Measurements from ENCODE around the gene FRMD1. TPM values are rescaled to one million over a fixed set of nuclear protein-coding genes. Genes with fewer than 3 reads are reported as not detected.
A peak's percentile ranks its signal among the peaks of the same experiment; 100 is the strongest.

The FRMD1 gene
- total RNA-seq, 1 experiment from 2014 or later: not detected

DNA sequence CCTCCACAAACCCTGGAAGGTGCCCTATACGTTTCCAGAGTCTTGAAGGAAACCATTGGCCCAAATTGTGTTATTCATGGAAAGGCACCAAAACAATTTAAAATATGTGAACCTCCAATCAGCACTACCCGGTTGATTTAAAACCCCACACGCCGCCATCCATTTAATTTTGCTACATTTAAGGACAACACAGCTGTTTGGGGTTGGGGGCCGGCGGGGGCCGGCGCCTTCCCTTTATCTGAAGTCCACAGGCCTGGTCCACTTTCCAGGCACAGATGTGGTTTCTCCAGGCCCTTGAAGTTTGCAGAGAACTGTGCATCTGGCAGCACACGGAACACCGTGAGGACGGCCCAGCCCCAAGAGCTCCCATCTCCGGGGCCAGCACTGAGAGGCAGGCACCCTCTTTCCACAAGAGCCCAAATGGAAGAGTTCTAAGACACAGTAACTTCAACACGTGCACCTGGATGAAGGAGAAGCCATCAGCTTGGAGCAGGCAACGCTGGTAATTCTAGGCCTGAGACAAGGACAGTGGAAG is 16.8 kb upstream of the FRMD1 start:
- DNase-seq (ENCODE audit: low spot score): no peak

DNA sequence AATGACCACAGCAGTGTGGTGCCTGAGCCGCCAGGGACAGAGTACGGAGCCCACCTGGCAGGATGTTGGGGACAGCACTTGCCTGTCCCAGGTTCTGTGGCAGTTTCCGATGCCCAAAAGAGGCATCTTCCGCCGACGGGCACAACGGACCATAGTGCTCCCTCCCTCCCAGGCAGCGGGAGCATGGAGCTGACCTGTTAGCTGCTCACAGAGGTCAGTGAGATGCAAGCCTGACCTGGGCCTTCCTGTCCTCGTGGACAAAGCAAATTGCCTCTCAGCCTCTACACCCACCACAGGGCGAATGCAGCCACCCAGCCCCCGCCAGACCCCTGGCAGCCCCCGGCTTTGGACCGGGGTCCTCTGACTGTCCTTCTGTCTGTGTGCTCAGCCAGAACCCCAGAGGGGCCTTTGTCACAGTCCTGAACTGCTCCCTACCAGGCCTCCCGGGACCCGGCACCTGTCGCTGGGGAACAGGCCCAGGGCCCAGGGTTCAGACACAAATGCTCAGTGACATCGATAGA is 16.2 kb upstream of the FRMD1 start:
- no peak for DNase-seq (ENCODE audit: low spot score)

DNA sequence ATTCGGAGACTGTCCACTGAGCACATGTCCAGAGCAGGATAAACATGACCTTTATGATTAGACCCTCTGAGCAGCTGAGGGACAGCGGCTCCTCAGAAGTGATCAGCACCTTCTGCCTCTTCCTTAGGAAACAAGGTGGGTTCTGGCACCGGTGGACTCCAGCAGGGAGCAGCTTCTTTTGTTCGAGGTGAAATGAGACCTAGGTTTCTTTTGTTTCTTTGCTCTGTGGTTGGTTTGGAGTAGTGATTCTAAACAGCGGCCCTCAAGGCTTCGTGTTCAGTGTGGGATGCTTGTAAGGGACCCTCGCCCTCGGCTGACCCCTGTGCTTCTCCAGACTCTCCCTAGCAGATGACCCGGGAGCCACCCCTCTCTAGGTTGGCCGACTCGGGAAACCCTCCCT is 14.6 kb upstream of the FRMD1 start:
- DNase-seq (ENCODE audit: low spot score): no peak

DNA sequence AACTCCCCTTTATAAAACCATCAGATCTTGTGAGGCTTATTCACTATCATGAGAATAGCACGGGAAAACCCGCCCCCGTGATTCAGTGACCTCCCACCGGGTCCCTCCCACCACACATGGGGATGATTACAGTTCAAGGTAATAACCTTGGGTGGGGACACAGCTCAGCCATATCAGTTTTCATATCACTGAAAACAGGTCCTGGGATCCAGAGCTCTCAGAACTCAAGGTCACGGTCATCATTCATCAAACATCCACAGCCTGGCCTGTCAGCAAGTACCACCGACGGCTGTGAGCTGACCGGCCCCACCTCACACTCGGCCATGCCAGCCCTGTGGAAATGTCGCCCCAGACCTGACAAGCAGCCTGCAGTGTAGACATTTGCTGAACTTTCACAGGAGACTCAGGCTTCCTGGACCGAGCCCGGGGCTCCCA is 14.1 kb upstream of the FRMD1 start:
- no peak for DNase-seq (ENCODE audit: low spot score)

DNA sequence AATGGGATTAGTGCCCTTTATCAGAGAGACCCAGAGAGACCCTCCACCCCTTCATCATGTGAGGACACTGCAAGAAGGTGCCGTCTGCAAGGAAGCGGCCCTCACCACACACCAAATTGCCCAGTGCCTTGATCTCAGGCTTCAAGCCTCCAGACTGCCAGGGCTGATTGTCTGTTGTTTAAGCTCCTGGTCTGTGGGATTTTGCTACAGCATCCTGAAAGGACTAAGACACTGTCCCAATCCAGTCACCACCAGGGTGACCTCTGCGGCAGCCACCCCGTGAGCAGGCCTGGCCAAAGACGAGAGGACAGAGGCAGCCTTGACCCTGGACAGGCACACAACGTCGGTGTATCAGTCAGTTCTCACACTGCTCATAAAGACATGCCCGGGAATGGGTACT is 13.5 kb upstream of the FRMD1 start:
- no peak for DNase-seq (ENCODE audit: low spot score)

DNA sequence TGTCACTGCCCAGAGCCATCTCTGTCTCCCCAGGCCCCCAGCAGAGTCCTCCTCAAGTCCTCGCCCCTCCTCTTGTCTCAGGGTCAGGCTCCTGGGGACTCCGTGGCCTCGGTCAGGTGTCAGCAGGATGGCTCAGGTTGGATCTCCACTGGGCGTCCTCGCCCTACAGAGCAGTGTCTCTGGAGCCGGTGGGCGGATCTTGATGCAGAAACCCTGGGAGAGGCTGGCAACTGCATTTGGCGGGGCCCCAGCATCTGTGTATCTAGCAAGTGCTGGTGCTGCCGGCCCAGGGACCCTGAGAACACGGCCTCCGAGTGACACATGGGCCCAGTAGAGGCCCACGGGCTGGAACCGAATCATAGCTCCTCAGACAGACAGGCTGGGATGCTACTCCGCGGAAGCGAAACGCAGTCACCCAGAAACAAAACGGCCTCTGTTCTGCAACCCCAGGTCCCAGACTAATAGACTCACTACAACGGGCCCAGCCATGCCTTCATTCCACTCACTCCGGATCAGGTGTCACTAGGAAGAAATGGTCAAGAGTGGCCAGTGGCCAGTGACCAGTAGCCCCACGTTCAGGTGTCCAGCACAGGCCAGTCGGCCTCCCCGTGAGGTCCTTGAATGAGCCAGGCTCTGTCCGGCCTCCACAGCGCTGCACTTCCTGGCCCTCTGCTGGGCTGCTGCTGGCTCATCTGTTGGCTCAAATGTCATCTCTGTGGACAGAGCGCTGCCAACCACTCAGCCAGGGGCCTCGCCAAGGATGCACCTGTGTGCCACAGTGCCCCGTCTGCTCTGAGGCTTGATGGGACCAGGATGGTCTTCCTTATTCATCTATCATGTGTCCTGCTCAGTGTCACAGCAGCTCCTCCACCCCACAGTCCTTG is 12.6 kb upstream of the FRMD1 start:
- DNase-seq (ENCODE audit: low spot score): no peak

DNA sequence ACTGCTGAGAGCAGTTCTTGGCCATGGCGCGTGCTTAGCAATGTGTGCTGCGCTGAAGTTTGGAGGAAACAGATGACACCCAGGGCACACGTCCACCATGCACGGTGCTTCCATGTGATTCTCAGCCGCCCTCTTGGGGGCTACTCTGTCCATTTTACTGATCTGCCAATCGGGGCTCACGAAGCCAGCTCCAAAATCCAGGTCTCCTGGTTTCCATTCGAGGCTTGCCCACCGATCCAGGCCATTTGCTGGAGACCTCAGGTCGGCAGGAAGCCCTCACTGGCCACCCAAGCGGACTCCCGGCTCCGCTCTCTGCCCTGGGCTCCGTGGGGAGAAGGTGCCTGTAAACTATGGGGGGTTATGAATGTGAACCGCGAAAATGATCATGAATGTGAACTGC is 11.7 kb upstream of the FRMD1 start:
- no peak for DNase-seq (ENCODE audit: low spot score)

DNA sequence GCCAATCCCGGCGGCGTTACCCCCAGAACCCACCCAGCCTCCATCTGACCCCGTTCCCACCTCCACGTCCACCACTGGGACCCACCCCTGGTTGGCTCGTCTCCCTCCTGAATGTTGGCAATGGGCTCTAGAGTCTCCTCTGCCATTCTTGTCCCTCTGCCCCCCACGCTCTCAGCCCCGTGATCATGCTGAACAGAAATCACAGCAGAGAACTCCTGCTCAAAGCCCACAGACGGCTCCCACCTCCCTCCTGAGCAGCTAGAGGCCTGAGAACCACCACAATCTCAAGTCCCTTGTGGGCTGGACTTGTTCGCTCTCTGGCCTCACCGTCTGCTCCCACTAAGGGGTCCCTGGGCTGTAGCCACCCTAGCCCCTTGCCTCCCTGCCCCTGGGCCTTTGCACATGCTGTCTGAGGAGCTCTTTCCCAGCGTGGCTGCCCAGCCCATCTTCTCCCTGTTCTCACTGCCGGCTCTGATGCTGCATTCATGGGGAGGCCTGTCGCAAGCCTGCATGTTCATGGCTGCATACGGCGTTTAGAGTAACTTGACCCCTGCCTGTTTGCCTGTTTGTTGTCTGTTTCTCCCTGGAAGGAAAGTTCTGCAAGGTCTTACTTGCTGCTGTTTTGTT is 11.2 kb upstream of the FRMD1 start:
- no peak for DNase-seq (ENCODE audit: low spot score)

DNA sequence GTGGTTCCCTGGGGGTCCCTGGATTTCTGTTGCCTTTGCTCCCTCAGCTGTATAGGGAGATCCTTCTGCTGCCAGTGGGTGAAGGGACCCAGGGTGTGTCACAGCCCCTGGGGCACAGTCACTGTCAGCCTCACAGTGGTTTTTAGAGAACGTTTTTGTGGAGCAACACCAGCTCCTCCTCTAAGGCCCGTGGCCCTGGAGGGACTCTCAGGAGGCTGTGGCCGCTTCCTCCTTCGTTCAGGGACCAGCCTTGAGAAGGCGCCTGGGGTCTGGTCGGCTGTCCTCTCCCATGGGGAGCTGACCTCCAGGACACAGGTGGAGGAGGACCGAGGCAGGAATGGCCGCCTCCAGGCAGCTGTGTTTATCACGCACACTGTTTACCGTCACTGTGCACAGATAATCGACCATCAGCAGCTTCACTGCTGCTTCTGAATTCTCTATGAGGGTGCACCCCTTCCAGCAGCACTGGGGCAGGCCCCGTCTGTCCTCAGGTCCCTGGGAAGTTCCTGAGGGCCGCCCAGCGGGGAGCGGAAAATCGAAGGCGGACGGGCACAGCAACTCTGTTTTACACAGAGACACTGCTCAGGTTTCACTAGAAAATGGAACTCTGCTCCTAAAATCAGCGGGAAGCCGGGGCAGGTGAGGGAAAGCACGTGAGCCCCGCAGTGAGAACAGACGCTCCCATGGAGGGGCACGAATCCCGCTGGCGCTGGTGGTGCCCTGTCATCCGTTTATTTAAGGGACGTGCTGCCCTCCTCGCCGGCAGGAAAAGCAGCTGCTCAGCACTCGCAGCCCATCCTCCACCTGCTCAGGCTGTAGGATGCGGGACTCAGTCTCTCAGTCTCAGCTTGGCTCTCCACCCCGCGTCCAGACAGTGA is 10.4 kb upstream of the FRMD1 start:
- no peak for DNase-seq (ENCODE audit: low spot score)

DNA sequence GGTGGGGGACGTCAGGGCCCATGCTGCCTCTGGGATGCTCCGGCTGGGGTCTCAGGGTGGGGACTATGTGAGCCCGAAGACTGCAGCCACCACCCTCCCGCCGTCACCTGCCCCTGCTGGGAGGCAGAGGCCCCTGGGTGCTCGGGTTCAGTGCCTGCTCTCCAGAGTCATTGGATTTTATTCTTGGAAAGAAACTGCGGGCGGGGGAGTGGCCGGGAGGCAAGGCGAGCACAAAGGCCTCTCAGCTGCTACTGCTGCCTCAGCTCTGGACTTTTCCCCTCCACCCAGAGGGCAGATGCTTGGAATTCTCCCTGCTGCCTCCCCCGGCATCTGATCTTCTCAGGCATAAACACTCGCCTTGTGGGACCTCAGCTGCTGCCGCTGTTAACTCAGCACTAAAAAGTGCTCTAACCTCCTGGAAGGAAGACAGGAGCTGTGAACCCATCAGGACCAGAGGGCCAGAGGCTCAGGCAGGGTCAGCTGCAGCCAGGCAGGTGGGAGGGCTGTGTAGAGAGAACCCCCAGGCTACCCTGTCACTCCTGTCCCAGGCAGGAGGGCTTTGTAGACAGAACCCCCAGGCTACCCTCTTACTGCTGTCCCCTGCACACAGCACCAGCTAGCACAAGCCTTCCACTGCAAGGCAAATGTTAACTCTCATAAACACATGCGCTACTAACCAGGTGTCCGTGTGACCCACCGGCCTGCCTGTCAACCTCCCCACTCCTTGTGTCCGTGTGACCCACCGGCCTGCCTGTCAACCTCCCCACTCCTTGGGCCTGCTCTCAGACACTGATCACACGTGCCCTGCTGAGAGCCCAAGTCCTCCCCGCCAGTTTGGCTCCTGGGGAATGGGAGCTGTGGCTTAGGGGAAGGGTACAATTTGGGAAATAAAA is 9.4 kb upstream of the FRMD1 start:
- peak; percentile 9 for DNase-seq (ENCODE audit: low spot score)

DNA sequence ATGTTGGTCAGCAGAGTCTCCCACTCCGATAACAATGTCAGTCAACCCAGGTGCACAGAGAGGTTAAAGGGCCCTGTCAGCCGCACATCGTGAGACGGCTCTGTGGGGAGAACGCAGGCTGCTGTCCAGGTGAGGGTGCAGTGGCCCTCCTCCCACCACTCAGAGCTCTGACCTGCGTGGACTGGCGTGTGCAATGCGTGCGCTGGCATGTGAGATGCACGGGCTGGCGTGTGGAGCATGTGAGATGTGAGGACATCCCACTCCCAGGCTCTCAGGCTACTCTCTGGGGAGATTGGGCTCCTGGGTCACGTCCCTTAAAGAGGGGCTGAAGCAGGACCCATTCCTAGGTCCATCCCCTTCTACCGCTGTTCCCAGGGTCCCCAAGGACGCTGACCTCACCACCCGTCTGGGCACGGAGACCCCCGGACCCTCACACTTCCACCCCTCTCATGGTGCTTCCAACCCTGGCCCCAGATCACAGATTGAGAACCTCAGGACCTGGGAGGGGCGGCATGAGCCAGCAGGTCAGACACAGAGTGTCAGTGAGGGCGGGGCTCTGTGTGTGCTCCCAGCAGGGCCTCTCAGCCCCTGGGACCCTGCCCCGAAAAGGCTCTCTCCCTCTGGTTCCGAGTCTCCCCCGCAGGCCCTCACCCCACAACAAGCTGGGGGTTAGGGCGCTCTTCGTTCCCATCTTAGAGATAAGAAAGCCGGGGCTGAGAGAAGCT is 8.6 kb upstream of the FRMD1 start:
- DNase-seq (ENCODE audit: low spot score): no peak

DNA sequence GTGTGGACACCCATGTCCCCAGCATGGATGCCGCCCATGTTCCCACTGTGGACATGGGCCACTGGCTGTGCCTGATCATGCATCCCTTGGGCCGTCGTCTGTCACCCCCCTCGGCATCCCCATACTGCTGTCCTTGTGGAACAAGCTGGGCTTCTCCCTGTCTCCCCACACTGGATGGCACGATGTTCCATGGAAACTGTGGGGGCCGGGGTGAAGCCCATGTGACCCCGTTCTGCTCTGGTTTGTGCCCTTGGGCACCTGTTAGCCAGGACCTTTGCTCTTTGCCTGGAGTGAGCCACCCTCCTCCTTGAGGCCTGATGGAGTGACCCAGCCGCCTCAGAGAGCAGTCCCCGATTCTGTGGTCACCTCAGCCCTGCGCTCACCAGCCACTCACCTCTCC is 7.6 kb upstream of the FRMD1 start:
- no peak for DNase-seq (ENCODE audit: low spot score)

DNA sequence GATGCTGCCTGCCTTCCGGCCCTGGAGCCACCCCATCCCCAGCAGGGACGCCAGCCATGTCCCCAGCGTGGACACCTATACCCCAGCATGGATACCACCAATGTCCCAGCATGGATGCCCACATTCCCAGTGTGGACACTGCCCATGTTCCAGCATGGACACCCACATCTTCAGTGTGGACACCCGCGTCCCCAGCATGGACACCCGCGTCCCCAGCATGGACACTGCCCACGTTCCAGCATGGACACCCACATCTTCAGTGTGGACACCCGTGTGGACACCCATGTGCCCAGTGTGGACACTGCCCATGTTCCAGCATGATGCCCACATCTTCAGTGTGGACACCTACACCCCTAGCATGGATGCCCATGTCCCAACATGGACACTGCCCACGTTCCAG is 7.1 kb upstream of the FRMD1 start:
- no peak for DNase-seq (ENCODE audit: low spot score)

DNA sequence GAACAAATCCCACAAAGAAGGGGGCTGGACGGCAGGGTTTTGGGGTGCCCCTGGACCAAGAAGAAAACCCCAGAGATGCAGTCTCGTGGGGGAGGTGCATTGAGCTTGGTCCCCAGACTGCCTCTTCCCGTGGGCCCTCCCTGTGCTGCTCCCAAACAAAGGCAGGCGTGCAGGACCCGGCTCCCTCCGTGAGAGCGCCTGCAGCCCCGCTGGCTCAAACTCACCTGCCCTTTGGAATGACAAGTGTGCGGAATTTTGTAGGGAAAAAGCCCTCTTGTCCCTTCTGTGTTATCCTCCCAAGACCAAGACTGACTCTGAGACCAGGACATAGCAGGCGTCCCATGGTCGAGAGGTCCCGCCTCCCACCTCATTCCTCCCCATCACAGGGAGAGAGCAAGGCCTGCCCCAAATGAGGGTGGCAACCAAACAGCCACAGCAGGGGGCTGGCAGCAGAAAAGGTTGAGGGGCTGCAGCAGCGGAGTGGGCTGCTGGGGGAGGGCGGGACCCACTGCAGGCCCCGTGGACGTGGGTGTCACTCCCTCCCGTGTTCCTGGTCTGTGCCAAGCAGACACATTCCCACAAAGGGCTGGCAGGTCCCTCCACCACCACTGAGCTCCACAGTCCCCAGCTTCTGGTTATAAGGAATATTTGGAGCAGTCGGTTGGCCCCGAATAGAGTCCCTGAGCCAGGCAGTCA is 5.6 kb upstream of the FRMD1 start:
- no peak for DNase-seq (ENCODE audit: low spot score)

DNA sequence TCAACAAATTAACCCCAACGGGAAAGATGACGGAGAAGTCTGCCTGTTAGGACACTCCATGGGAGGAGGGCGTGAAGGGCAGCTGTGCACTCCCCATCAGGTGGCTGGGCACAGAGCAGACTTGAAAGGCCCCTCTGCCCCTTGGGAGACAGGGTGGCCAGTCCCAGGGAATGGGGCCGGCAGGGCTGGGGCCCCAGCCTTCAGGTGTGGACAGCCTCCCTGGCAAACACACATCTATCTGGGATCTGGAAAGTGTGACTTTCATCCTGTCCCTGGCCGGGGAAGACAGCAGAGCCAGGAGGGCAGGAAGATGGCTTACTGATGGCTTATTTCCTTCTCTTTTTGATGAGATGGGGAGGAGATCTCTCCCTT is 4.5 kb upstream of the FRMD1 start:
- no peak for DNase-seq (ENCODE audit: low spot score)

DNA sequence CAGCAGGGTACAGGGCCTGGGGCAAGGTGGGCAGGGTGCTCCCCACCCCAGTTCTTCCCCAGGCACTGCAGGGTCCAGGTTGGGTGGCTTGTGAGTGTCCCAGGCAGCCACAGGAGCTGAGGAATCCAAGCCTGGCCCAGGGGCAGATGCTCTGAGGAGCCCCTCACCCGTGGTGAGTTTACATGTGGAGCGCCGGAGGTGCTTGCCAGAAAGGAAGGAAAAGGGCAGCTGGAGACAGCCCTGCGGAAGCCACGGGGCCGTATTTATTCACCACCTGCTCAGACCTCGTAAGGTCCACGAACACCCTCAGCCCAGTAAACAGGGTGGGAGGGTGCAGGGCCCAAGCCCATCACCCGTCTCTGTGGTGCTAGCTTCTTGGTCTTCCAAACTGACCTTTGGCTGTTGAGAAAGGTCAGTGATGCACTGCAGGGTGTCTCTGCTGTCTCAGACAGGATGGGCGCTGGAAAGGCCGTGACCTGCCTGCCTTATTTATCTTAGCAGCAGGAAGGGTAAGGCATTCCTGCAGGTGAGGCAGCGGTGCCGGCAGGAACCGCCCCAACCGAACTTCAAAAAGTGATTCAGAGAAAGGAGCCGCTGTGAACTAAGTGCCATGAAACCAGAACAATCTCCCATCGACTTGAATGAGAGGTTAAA is 4.0 kb upstream of the FRMD1 start:
- no peak for DNase-seq (ENCODE audit: low spot score)

DNA sequence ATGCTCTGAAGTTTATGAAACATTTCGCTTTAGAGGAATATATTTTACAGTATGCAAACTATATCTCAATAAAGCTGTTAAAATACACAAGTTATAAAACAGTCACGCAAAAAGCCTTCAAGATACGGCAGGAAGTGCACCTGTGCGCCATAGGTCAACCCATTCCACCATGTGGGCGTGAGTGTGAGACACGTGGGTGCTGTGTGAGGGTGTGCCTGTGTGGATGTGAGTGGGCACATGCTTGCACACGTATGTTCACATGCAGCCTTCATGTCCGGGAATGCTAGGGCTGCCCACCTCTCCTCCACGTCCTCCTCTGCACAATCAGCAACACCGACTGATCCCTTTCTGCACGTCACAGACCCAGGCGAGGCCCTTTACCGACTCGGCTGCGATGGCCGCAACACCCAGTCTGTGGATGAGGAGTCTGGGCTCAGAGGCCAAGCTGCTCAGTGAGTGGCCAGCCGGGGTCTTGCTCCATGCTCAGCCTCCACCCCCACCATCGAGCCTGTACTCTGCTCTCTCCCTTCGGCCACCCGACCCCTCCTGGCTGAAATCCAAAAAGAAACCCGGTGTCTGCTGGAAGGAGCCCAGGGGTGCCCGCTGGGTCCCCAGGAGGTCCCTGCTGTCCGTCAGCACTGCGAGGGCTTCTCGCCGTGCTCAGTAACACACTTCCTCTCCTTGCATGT is 3.0 kb upstream of the FRMD1 start:
- no peak for DNase-seq (ENCODE audit: low spot score)

DNA sequence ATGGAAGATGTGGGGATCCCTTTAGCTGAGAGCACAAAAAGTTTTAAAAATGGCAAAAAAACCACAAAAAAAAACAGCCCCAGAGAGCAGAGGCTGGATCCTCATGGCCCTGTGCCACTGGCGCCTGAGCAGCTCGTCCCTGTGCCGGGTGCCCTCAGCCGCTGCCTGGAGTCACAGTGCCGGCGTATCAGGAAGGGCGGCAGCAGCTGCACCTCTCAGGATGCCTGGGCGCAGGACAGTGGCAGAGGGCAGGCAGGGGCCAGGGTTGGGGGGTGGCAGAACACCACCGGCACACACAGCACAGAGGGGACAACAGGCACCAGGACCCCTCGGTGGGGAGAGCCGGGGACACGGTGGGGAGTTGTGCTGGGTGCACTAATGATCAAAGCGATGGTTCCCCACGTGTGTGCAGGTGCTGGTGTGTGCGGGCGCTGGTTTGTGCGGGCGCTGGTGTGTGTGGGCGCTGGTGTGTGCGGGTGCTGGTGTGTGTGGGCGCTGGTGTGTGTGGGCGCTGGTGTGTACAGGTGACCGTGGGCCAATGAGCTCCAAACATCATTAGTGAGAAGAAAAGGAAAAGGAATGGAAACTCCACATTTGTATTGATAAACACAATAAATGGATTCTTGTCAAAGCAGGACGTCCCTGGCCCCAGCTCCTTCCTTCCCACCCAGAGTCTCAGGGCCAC is 1.5 kb upstream of the FRMD1 start:
- DNase-seq (ENCODE audit: low spot score): no peak
